IPS-18a (cell line): ENCODE results near the gene RSU1.

Source experiments
- H3K27ac ChIP-seq: one replicate; pipeline ENCODE4 v1.5.1; 2013; ENCODE audit warnings: low read length
- H3K27me3 ChIP-seq: one replicate; pipeline ENCODE4 v1.6.1; 2013; ENCODE audit warnings: mild to moderate bottlenecking, low read length; ENCODE audit not compliant: control insufficient read depth, insufficient read depth
- H3K36me3 ChIP-seq: one replicate; pipeline ENCODE4 v1.6.1; 2013; ENCODE audit warnings: low read depth, low read length; ENCODE audit not compliant: control insufficient read depth
- H3K4me1 ChIP-seq: one replicate; pipeline ENCODE4 v1.6.1; 2013; ENCODE audit warnings: low read depth, low read length; ENCODE audit not compliant: control insufficient read depth
- H3K4me3 ChIP-seq: one replicate; pipeline ENCODE4 v1.5.1; 2013; ENCODE audit warnings: low read length
- H3K9ac ChIP-seq: one replicate; pipeline ENCODE4 v1.6.1; 2013; ENCODE audit warnings: mild to moderate bottlenecking, low read length, moderate library complexity
- H3K9me3 ChIP-seq: one replicate; pipeline ENCODE4 v1.6.1; 2013; ENCODE audit warnings: low read depth, low read length; ENCODE audit not compliant: control insufficient read depth

RSU1 gene

GRCh38 chr10:16820421-16820820, 3.2 kb upstream of the RSU1 start:
- Histone ChIP-seq H3K9me3 (peaks cover 21% of the 10 kb centered on the region), H3K4me1 (peaks cover 7% of the 10 kb centered on the region), H3K27ac (no peak overlapping the region), H3K27me3 (peaks cover 8% of the 10 kb centered on the region), H3K9ac (no peak overlapping the region), H3K36me3 (no peaks in the 10 kb centered on the region), H3K4me3 (no peak overlapping the region)

GRCh38 chr10:16820018-16820417, 2.8 kb upstream of the RSU1 start:
- Histone ChIP-seq H3K9me3 (peaks cover 21% of the 10 kb centered on the region), H3K27ac (no peak overlapping the region), H3K4me1 (peaks cover 7% of the 10 kb centered on the region), H3K36me3 (no peaks in the 10 kb centered on the region), H3K27me3 (peaks cover 8% of the 10 kb centered on the region), H3K4me3 (no peak overlapping the region), H3K9ac (no peak overlapping the region)

GRCh38 chr10:16819436-16819835, 2.2 kb upstream of the RSU1 start:
- H3K4me3 ChIP-seq, result no peak overlapping the region
- H3K9me3 ChIP-seq, result peaks cover 21% of the 10 kb centered on the region
- no peak overlapping the region for H3K9ac ChIP-seq
- no peak overlapping the region for H3K27ac ChIP-seq
- H3K36me3 ChIP-seq, result no peaks in the 10 kb centered on the region
- peaks cover 7% of the 10 kb centered on the region for H3K4me1 ChIP-seq
- H3K27me3 ChIP-seq, result peaks cover 8% of the 10 kb centered on the region

- Histone ChIP-seq H3K36me3 (no peaks in the 10 kb centered on the region), H3K27ac (no peak overlapping the region), H3K9me3 (peaks cover 18% of the 10 kb centered on the region), H3K9ac (no peak overlapping the region), H3K27me3 (peaks cover 8% of the 10 kb centered on the region), H3K4me1 (peaks cover 7% of the 10 kb centered on the region), H3K4me3 (no peak overlapping the region)
Observed at GRCh38 chr10:16819026-16819425, 1.8 kb upstream of the RSU1 start.

- Histone ChIP-seq H3K4me1 (peaks cover 7% of the 10 kb centered on the region), H3K27ac (no peak overlapping the region), H3K9ac (peak overlapping the region; percentile 76), H3K4me3 (peak overlapping the region; percentile 96), H3K27me3 (peaks cover 8% of the 10 kb centered on the region), H3K9me3 (no peaks in the 10 kb centered on the region), H3K36me3 (no peaks in the 10 kb centered on the region)
Observed at GRCh38 chr10:16816830-16817124, 447 bp downstream of the RSU1 start.

GRCh38 chr10:16816171-16816570, 1.1 kb downstream of the RSU1 start:
- Histone ChIP-seq H3K36me3 (no peaks in the 10 kb centered on the region), H3K4me3 (peak overlapping the region; percentile 96), H3K27me3 (peaks cover 8% of the 10 kb centered on the region), H3K27ac (no peak overlapping the region), H3K4me1 (peaks cover 7% of the 10 kb centered on the region), H3K9ac (peak overlapping the region; percentile 76), H3K9me3 (no peaks in the 10 kb centered on the region)

- no peaks in the 10 kb centered on the region for H3K9me3 ChIP-seq
- H3K27ac ChIP-seq, result no peak overlapping the region
- no peak overlapping the region for H3K4me3 ChIP-seq
- no peaks in the 10 kb centered on the region for H3K36me3 ChIP-seq
- H3K4me1 ChIP-seq, result peaks cover 7% of the 10 kb centered on the region
- no peaks in the 10 kb centered on the region for H3K27me3 ChIP-seq
- no peak overlapping the region for H3K9ac ChIP-seq
Observed at GRCh38 chr10:16814012-16814411, 3.2 kb downstream of the RSU1 start.

GRCh38 chr10:16812676-16813075, 4.5 kb downstream of the RSU1 start:
- no peak overlapping the region for H3K4me3 ChIP-seq
- H3K4me1 ChIP-seq, result peaks cover 7% of the 10 kb centered on the region
- no peak overlapping the region for H3K9ac ChIP-seq
- no peaks in the 10 kb centered on the region for H3K36me3 ChIP-seq
- H3K9me3 ChIP-seq, result no peaks in the 10 kb centered on the region
- no peaks in the 10 kb centered on the region for H3K27me3 ChIP-seq
- no peak overlapping the region for H3K27ac ChIP-seq

GRCh38 chr10:16811765-16812164, 5.5 kb downstream of the RSU1 start:
- no peak overlapping the region for H3K9ac ChIP-seq
- no peak overlapping the region for H3K4me3 ChIP-seq
- no peaks in the 10 kb centered on the region for H3K27me3 ChIP-seq
- no peak overlapping the region for H3K27ac ChIP-seq
- no peaks in the 10 kb centered on the region for H3K36me3 ChIP-seq
- H3K9me3 ChIP-seq, result no peaks in the 10 kb centered on the region
- peaks cover 6% of the 10 kb centered on the region for H3K4me1 ChIP-seq

- no peaks in the 10 kb centered on the region for H3K36me3 ChIP-seq
- no peak overlapping the region for H3K4me3 ChIP-seq
- no peaks in the 10 kb centered on the region for H3K9me3 ChIP-seq
- no peak overlapping the region for H3K9ac ChIP-seq
- peaks cover 2% of the 10 kb centered on the region for H3K4me1 ChIP-seq
- no peaks in the 10 kb centered on the region for H3K27me3 ChIP-seq
- no peak overlapping the region for H3K27ac ChIP-seq
Observed at GRCh38 chr10:16811292-16811691, 5.9 kb downstream of the RSU1 start.

- H3K36me3 ChIP-seq, result no peaks in the 10 kb centered on the region
- no peaks in the 10 kb centered on the region for H3K4me1 ChIP-seq
- no peaks in the 10 kb centered on the region for H3K27me3 ChIP-seq
- H3K4me3 ChIP-seq, result no peak overlapping the region
- H3K9ac ChIP-seq, result no peak overlapping the region
- H3K27ac ChIP-seq, result no peak overlapping the region
- H3K9me3 ChIP-seq, result no peaks in the 10 kb centered on the region
Observed at GRCh38 chr10:16809074-16809718, 8.0 kb downstream of the RSU1 start.

GRCh38 chr10:16804123-16804522, 13.1 kb downstream of the RSU1 start:
- Histone ChIP-seq H3K36me3 (no peaks in the 10 kb centered on the region), H3K4me1 (peaks cover 6% of the 10 kb centered on the region)

More at GRCh38 chr10:16804123-16804522, 13.1 kb downstream of the RSU1 start:
- Histone ChIP-seq H3K9ac (no peak overlapping the region), H3K9me3 (no peaks in the 10 kb centered on the region), H3K27ac (no peak overlapping the region), H3K27me3 (no peaks in the 10 kb centered on the region), H3K4me3 (no peak overlapping the region)
